CD4-positive, alpha-beta T cell treated with Interleukin-21 for 1 hour (primary cell): ENCODE data around the gene ZDHHC17.
"Not testable (repeated sequence)": the region's sequence is repeated elsewhere in the genome, so short reads cannot be mapped to it uniquely, and the experiment has no call there.

Experiments used
- DNase-seq: peaks from one replicate; pipeline ENCODE4 v3.0.0-alpha.2; 2020

The ZDHHC17 gene

DNA sequence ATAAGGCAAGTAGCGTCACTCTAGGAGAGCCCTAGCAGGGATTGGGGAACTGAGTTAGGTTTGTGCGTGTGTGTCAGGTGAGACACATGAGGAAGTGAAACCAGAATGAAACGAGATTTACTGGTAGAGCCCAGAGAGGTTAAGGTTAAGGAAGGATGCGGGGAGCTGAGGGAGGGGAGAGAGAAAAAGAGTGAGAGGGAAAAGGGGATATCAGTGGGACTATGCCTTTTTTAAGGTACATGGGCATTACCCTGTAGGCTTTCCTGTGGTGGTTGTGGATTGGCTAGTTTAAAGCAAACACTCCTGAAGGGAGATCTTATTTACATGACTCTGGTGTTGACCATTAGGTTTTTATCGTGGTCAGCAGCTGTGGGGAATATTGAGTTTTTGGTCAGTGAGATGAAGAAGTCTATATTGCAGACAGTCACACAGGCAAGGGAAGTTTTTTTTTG lies 13.9 kb downstream of the ZDHHC17 start:
- peak; percentile 6 for DNase-seq

DNA sequence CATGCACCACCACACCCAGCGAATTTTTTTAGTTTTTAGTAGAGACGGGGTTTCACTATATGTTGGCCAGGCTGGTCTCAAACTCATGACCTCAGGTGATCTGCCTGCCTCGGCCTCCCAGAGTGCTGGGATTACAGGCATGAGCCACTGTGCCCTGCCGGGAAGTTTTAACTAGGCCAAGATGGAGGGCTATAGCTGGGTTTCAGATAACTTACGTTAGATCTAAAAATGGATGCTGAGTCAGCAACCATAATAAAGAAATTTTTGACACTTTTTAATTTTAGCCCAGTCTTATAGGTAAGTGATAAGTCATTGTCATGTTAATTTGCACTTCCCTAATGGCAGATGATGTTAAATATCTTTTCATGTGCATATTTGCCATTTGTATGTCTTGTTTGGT lies 14.4 kb downstream of the ZDHHC17 start:
- no peak for DNase-seq

DNA sequence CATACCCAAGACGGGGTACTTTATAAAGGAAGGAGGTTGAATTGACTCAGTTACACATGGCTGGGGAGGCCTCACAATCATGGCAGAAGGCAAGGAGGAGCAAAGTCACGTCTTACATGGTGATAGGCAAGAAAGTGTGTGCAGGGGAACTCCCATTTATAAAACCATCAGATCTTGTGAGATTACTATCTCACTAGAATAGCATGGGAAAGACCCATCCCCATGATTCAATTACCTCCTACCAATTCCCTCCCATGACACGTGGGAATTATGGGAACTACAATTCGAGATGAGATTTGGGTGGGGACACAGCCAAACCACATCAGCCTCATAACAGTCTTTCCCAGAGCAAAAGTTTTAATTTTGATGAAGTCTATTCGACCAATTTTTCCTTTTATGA lies 15.4 kb downstream of the ZDHHC17 start:
- DNase-seq: not testable (repeated sequence)

DNA sequence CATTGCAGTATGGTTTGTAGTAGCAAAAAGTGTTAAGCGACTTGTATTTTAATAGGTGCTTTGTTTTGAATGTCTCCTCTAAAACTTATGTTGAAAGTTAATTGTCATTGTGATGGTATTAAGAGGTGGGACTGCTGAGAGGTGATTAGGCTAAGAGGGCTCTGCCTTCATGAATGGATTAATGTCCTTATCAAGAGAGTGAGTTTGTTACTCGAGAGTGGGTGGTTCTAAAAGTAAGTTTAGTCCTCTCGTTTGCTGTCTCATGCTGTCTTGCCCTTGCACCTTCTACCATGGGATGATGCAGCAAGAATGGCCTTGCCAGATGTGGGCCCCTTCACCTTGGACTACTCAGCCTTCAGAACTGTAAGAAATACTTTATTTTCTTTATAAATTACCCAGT lies 17.4 kb downstream of the ZDHHC17 start:
- no peak for DNase-seq

DNA sequence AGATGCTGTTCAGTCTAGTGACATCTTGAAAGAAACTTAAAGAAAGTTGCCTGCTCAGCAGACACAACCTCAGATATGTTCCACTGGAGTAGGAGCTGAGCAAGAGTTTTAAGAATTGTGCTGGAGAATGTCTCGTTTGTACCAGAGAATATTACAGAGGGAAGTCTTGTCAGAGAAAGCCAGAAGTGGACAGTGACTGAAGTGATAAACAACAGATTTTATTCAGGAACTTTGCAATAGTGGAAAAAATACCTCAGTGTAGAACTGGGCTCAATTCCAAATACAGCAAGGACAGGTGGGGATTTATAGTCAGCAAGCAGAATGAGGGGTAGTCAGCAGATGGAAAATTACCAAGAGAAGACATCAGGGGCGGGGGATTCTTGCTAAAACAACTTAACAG lies 18.6 kb downstream of the ZDHHC17 start:
- no peak for DNase-seq

DNA sequence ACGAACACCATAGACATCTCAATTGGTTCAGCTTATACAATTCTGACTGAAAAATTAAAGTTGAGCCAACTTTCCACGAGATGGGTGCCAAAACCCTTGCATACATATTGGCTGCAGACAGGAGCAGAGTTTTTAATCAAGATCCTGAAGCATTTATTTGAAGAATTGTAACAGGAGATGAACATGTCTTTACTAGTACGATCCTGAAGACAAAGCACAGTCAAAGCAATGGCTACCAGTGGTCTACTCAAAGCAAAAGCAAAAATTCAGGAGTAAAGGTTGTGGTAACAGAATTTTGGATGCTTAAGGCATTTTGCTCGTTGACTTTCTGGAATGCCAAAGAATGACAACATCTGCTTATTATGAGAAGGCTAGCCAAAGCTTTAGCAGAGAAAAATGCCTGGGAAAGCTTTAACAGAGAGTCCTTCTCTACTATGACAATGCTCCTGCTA lies 20.7 kb downstream of the ZDHHC17 start:
- DNase-seq: no peak

DNA sequence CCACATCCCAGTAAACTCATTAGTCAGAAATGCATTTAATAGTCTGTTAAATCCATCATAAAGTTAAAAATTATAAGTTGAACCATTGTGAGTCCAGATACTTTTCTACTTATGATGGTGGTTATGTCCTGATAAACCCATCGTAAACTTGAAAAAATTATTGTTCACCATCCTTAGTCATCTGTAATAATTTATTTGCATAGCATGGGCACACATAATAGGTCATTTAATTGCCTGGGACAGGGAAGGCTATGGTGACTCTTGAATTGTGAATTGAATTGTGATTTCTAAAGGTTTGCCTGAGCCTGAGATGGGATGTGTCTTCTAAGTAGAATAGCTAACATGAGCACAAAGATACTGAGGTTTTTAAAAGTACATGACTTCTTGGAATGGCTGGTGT lies 21.5 kb downstream of the ZDHHC17 start:
- no peak for DNase-seq

DNA sequence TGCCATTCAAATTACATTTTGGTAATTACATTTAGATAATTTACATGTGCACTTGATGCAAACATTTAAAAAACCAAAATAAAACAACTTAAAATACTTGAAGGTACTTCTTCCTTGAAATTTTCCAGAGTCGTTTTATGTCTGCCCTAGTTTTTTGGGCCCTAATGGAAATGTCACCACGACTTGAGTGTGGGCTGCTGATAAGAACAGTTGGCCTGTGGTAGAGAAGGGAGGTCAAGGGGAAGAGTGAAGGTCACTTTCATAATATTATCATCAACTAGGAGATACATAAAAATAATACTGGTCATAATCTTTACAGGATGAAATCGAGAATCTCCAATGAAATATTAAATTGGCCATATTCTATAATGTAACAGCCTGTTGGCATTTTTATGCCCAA lies 23.1 kb downstream of the ZDHHC17 start:
- DNase-seq: no peak

DNA sequence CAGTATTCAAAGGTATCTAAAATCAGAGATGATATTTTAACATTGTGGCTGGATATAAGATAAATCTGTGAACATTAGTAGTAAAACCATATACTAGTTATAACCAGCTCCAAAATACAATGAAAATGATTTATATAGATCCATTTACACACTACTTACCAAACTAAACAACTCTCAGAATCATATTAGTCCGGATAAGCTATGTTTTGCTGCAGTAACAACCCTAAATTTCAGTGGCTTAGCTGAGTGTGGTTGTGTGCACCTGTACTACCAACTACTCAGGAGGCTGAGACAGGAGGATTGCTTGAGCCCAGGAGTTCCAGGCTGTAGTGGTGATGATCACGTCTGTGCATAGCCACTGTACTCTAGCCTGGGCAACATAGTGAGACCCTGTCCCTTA lies 23.8 kb downstream of the ZDHHC17 start:
- no peak for DNase-seq

DNA sequence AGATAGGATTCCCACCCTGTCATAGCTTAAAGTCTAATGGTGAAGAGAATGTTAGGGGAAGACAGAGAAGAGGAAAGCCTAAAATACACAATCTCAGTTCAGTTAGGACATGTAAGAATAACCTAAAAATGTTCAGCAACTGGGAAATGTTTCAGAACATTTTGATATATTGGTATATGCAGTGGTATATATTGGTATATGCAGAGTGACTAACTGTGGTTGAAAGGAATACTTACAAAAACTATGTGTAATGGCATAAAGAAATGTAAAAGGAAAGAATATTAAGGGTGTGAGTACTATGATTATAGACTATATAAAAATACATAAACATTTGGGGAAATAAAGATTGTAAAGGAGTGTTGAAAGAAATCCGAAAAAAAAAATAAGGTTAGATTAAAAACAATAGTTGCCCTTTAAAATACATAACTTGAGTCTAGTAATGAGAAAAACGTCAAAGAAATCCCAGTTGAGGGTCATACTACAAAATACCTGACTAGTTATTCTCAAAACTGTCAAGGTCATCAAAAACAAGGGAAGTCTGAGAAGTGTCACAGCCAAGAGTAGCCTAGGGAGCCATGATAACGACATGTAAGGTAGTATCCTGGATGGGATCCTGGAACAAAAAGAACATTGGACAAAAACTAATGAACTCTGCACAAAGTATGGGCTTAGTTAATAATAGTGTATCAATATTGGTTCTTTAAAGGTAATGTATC lies 25.6 kb downstream of the ZDHHC17 start:
- DNase-seq: no peak

DNA sequence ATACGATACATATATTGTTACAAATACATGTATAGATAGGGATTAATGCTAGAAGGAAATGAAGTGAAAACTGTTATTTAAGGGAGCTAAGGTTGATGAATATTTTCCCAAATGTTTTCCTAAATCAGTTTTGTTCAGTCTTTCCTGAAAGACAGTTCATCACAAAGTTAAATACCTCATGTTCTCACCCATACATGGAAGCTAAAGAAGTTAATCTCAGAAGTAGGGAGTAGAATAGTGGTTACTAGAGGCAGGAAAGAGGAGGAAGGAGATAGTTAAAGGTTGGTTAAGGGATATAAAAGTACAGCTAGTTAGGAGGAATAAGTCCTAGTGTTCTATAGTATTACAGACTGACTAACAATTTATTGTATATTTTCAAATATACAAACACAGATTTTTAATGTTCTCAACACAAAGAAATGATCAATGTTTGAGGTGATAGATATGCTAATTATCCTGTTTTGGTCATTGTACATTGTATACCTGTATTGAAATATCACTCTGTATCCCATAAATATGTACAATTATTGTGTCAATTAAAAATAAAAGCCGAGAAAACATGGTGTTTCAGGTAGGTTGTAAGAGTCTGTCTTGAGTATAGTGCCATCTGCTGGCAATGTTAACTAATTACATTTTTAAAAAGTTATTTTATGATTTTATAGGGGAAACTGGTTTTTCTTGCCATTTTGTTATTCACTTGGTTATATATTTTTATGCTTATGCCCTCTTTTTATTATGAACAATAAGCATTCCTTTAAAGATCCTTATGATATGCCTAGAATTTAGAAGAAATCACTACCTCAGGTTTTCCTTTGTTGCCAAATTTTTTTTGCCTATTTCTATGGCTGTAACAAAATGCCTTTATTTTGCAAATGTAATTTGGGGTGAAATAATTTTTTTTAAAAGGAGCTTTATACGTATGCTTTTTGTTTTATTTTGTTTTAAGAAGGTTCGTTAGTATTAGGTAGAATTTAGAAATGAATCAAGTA lies 26.9 kb downstream of the ZDHHC17 start:
- peak; percentile 55 for DNase-seq

DNA sequence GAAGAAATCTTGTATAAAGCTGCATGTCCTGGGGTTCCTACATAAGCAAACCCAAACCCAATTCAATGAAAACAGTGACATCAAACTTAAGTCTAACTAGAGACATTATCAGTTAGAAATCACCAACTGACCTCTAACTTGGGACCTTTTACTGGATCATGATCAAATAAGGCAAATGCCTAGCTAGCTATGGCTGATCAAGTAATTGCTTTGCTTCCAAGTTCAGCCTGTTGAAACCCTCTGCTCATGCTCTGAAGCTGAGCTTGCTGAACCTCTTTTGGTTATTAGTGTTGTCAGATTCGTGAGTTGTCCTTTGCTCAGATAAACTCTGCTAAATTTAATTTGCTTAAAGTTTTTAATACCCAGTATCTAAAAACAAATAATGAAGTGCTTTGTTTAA lies 28.9 kb downstream of the ZDHHC17 start:
- no peak for DNase-seq

DNA sequence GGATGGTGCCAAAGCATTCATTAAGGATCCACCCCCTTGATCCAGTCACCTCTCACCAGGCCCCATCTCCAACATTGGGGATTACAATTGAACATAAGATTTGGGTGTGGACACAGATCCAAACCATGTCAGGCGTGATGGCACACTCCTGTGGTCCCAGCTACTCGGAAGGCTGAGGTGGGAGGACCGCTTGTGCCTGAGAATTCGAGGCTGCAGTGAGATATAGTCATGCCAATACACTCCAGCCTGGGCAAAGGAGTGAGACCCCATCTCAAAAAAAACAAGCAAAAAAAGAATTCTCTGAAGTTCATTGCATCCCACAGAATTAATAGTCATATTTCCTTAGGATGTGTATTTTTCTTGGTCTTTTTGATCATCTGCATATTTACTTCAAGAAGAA lies 34.9 kb downstream of the ZDHHC17 start:
- DNase-seq: no peak

DNA sequence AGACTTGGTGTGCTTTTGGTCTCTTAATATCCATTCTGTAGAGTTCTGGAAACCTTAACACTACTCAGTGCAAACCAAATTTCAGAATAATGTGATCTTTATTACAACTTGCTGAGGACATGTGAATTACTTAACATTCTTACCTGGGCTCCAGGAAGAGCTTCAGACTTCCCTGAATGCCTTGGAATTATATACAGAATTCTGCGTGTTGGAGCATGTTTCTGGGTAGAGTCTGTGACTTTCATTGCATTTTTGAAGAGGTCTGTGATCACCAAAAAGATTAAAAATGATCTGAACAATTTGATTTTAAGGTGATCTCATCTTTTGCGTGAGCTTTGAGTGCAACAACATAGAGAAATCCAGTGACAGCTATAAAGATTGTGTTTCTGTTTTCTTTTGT lies 35.4 kb downstream of the ZDHHC17 start:
- DNase-seq: no peak

DNA sequence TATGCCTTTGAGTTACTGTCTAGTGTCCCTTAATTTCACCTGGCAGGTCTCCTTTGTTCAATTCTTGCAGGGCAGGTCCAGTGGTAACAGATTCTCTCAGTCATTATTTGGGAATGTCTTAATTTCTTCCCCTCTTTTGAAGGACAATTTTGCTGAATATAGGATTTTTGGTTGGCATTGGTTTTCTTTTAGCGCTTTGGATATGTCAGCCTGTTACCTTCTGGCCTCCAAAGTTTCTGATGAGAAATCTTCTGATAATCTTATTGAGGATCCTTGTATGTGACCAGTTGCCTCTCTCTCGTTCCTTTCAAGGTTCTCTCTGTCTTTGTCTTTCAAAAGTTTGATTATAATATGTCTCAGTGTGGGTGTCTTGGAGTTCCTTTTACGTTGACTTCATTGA lies 38.1 kb downstream of the ZDHHC17 start:
- no peak for DNase-seq

DNA sequence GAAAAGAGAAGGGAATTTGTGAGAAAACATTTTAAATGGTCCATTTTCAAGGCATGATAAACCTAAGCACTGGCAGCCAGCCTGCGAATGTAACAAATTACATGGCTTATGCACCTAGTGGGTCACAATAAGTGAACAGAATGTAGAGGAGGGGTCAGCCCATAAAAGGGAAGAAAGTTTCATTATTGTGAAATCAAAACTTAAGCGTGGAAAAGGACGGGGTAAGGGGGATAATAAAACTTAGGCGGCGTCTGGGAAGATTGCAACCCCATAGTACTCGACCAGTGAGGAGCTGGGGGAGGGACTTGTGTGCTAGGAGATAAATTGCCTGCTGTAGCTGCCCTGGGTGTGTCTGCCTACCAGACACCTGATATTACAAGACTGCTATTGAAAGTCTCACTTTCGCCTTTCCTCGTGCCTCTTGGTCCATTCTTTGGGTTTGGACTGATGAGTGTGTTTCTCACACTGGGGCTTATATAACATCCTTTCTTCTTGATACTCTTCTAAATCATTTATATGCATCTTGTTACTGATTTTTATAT lies 40.6 kb downstream of the ZDHHC17 start:
- no peak for DNase-seq

DNA sequence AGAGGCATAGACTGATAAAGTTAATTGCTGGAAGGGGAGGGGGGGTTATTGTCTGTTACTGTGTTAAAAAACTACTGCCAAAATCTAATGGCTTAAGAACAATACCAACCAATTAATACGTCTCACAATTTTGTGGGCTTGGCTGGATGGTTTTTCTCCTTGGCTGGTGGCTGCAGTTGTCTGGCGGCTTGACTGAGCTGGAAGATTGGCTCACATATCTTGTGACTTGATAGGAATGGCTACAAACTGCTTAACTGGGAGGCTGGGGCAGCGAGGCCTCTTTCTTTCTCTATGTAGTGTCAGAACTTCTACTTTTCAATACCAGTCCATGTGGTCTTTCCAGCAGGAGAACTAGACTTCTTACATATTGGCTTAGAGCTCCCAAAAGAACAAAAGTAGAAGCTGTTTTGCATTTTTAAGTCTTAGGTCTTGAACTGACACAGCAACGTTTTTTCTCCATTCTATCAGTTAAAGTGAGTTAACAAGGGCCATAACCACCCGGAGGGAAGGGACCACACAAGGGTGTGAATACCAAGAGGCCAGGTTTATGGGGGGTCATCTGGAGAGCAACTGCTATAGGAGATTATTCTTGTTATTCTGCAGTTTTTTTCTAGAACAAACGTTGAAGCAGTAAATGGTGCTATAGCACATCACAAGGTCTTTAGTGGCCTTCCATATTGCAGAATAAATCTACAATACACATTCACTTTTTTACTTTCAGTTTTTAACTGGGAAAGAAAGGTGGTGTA lies 46.9 kb downstream of the ZDHHC17 start:
- no peak for DNase-seq

DNA sequence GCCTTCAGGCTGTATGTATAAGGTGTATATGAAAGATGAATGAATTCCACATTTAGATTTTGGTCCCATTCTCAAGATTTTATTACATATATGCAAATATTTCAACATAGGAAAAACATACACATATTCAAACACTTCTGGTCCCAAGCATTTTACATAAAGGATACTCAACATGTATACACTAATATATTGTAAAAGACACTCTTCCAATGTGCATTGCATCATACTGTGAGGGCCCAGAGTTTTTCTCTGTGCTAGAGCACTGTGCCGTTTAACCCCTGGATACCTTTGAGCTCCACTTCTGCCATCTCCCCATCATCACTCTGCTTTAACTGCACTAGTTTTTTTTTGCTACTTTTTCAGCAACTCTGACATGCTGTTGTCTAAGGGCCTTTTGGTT lies 48.1 kb downstream of the ZDHHC17 start:
- no peak for DNase-seq

DNA sequence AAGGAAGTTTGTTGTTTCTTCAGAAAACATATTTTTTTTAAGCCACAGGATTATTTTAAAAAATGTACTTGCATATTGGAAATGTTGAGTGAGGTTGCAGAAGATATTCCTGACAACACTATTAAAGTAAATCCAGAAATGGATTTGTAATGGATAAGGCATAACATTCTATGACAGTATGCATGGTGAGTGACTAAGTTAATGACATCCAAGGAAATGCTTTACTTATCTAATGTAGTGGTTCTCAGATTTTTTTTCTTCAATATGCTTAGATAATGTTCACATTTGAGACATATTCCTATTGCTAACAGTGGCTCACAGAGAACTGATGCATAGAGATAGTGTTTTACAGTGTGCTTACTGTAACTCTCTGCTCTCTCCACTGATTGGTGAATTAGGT lies 49.4 kb downstream of the ZDHHC17 start:
- no peak for DNase-seq

DNA sequence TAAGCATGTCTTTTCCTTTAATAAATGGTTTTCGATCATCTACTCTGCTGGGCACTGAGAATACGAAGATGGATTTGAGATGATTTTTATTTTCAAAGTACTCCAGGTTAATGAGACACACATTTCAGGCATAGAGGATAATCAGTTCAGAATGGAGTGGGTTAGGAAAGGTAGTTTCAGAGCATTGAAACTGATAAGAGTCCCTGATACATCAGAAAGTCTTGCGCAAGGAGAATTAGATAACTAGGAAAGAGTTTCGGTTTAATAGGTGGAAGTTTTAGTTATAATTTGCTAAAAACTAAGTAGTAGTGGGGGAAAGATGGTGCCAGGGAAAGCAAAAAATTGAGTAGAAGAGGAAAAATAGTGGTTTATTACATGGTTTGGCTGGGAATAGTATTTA lies 50.1 kb downstream of the ZDHHC17 start:
- DNase-seq: no peak

DNA sequence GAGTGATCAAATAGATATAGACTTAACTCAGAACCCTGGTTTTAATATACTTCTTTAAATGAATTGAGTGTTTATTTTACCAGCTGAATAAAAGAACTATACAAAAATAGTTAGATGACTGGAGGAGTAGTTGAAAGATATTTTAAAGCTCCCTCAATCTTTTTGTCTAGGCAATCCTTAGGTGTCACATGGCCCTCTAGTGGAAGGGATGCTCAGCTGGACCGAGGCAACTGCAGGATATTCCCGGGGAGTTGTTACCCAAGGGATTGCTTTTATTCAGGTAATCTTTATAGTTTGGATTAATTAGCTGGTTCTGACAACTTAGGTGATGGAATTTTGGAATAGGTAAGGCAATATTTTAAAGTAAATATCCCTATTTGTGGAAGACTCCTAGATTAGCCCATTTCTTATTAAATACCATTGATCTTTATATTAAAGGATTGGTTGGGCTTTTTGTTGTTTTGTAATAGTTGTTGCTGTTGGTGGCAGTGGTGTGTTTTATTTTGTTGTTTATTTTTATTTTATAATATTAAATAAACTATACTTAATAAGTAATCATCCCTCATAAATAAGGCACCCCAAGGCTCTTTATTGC lies 57.1 kb downstream of the ZDHHC17 start:
- no peak for DNase-seq

DNA sequence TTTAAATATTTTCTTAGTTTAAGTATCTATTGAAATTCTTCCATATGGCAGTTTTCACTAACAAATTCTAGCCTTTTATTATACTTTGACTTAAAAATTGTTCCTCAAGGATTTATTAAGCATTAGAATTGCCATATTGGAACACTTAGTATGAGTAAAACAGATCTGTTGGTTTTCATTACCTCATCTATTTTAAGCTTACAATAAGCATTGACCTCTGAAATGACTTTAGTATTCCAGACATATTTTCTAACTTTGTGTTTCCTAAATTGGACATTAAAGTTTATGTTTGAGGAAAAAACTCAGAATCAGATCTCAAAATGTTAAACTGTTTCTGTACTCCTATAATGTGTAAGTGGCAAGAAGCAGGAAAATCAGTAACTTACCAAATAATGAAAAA lies 66.5 kb downstream of the ZDHHC17 start:
- no peak for DNase-seq

DNA sequence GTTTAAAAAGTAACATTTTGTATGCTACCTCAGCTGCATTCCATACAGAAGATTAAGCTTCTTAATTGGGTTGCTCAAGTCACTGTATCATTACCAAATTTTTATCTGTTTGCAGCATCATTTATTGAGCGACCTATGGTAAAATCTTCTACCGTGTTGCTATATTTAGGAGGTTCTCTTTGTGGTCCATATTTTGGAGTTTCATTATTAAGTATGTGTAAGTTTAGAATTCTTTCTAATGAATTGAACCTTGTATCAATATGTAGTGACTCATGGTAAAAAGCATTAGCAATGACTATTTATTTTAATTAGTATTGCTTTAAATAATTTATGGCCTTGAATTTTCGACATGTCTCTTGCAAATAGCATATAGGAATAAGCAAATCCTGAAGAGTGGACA lies 72.7 kb downstream of the ZDHHC17 start:
- no peak for DNase-seq
